Measurements from ENCODE around the gene COPG1. TPM values are rescaled to one million over a fixed set of nuclear protein-coding genes. Genes with fewer than 3 reads are reported as not detected.

COPG1 gene
- polyA plus RNA-seq, 3 donors, result 59.9 to 94.5 (median 60.2) TPM

DNA sequence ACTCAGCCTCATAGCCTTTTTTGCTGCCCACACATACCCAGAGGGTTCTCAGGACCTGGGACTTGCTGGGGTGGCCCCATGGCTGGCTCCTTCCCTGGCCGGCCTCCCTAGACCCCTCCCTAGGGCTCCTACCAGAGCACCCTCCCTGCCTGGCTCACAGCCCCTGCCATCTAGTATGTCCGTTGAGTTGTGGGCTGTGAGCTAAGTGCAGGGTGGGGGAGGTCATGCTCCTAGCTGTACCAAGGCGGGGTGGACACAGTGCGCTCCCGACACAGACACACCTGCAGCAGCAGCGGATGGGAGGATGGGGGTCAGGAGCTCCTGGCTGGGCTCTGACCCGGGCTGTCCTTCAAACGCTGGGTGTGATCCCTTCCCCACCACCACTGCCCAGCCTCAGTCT lies 70.9 kb downstream of the COPG1 start:
- H3K4me3 Mint-ChIP-seq, result no peak overlapping the region
- intact Hi-C loops (cut with micrococcal nuclease), result loop anchor here in 1 of 2 donors (10.0 kb wide), 1 partner anchor 345 kb away; no protein-coding TSS in a partner anchor
- WGBS (ENCODE audit: insufficient coverage), result no CpG with 5 or more reads among the region's 8 CpGs

DNA sequence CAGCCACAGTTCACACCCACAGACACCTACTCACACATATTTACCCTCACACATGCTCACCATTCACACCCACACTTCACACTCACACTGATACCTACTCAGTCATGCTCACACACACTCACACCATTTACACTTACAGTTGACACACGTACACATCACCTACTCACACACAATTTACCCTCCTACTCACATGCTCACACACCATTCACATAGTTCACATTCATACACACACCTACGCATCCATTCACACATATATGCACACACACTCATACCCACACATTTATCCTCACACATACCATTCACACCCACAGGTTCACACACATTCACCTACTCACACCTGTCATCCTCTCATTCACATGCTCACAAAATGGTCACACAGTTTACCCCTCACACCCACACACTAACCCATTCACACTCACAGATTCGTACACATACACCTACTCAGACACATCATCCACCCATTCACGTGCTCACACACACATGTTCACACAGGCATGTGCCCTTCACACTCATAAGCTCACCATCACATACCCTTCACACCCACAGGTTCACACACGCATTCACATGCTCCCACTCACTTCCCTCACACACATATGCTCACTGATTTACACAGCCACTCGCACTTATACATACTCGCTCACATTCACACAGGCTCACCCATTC lies 71.5 kb downstream of the COPG1 start:
- Histone ChIP-seq H3K9ac (ENCODE audit: insufficient read depth, low read length, poor library complexity, severe bottlenecking) (no peak overlapping the region), H3K4me2 (replicated peaks; ENCODE audit: extremely low read depth, low read length, poor library complexity, severe bottlenecking) (no peak overlapping the region), H3K4me1 (ENCODE audit: control insufficient read depth in 1 of 2, insufficient read depth in 2 of 2, low read length in 2 of 2) (peaks cover 7 to 10% of the 10 kb centered on the region in 2 donors), H3K36me3 (replicated peaks in 1 of 2; ENCODE audit: control insufficient read depth in 1 of 2, insufficient read depth in 2 of 2, low read length in 2 of 2) (no peaks in the 10 kb centered on the region), H2AFZ (ENCODE audit: insufficient read depth, low read depth, low read length, poor library complexity, severe bottlenecking) (no peak overlapping the region), H4K20me1 (ENCODE audit: insufficient read depth, low read length) (no peaks in the 10 kb centered on the region), H3K4me3 (replicated peaks in 1 of 3; ENCODE audit: low read depth in 2 of 3, low read length in 3 of 3) (no peak overlapping the region), H3K79me2 (ENCODE audit: insufficient read depth, low read length) (no peaks in the 10 kb centered on the region), H3K27me3 (ENCODE audit: control insufficient read depth in 2 of 2, insufficient read depth in 2 of 2, low read length in 2 of 2) (no peaks in the 10 kb centered on the region), H3K27ac (ENCODE audit: low read depth in 1 of 2, low read length in 2 of 2) (no peak overlapping the region), H3K9me3 (replicated peaks in 1 of 2; ENCODE audit: control insufficient read depth in 1 of 2, insufficient read depth in 1 of 2, low read length in 2 of 2) (no peaks in the 10 kb centered on the region)
- Mint-ChIP-seq H3K27me3 (ENCODE audit: low read depth in 3 of 3) (peaks cover 2 to 5% (median 2%) of the 10 kb centered on the region in 3 donors), H3K36me3 (no peaks in the 10 kb centered on the region), H3K4me1 (peaks cover 11% of the 10 kb centered on the region), H3K9me3 (no peaks in the 10 kb centered on the region), H3K27ac (no peak overlapping the region), H3K4me3 (no peak overlapping the region)
- DNase-seq, result no peak
- intact Hi-C loops (cut with micrococcal nuclease), result loop anchor here in 1 of 2 donors (10.0 kb wide), 1 partner anchor 346 kb away; no protein-coding TSS in a partner anchor
- 98% methylated on average over 7 of the region's 7 CpGs for WGBS (ENCODE audit: insufficient coverage)
- TF ChIP-seq CTCF (IDR thresholded peaks at IDR 0.05), result no peak

More for the DNA sequence above, 70.9 kb downstream of the COPG1 start:
- Mint-ChIP-seq H3K4me1 (peaks cover 11% of the 10 kb centered on the region), H3K27me3 (ENCODE audit: low read depth in 3 of 3) (peaks cover 1 to 8% (median 2%) of the 10 kb centered on the region in 3 donors), H3K27ac (no peak overlapping the region), H3K9me3 (no peaks in the 10 kb centered on the region), H3K36me3 (no peaks in the 10 kb centered on the region)
- Histone ChIP-seq H3K4me2 (replicated peaks; ENCODE audit: extremely low read depth, low read length, poor library complexity, severe bottlenecking) (no peak overlapping the region), H4K20me1 (ENCODE audit: insufficient read depth, low read length) (peaks cover 5% of the 10 kb centered on the region), H2AFZ (ENCODE audit: insufficient read depth, low read depth, low read length, poor library complexity, severe bottlenecking) (no peak overlapping the region), H3K27me3 (ENCODE audit: control insufficient read depth in 2 of 2, insufficient read depth in 2 of 2, low read length in 2 of 2) (no peaks in the 10 kb centered on the region), H3K4me1 (ENCODE audit: control insufficient read depth in 1 of 2, insufficient read depth in 2 of 2, low read length in 2 of 2) (peaks cover 7 to 10% of the 10 kb centered on the region in 2 donors), H3K36me3 (replicated peaks in 1 of 2; ENCODE audit: control insufficient read depth in 1 of 2, insufficient read depth in 2 of 2, low read length in 2 of 2) (no peaks in the 10 kb centered on the region), H3K9me3 (replicated peaks in 1 of 2; ENCODE audit: control insufficient read depth in 1 of 2, insufficient read depth in 1 of 2, low read length in 2 of 2) (no peaks in the 10 kb centered on the region), H3K9ac (ENCODE audit: insufficient read depth, low read length, poor library complexity, severe bottlenecking) (no peak overlapping the region), H3K27ac (ENCODE audit: low read depth in 1 of 2, low read length in 2 of 2) (no peak overlapping the region), H3K4me3 (replicated peaks in 1 of 3; ENCODE audit: low read depth in 2 of 3, low read length in 3 of 3) (no peak overlapping the region), H3K79me2 (ENCODE audit: insufficient read depth, low read length) (peaks cover 5% of the 10 kb centered on the region)
- DNase-seq, result no peak
- TF ChIP-seq CTCF (IDR thresholded peaks at IDR 0.05), result no peak
